Measurements from ENCODE around the gene CYB5R2. TPM values are rescaled to one million over a fixed set of nuclear protein-coding genes. Genes with fewer than 3 reads are reported as not detected.

Gene CYB5R2
- polyA plus RNA-seq, 2 of the 4 experiments (the other 2 are of a cell fraction) = 2.4 to 6.3 TPM

DNA sequence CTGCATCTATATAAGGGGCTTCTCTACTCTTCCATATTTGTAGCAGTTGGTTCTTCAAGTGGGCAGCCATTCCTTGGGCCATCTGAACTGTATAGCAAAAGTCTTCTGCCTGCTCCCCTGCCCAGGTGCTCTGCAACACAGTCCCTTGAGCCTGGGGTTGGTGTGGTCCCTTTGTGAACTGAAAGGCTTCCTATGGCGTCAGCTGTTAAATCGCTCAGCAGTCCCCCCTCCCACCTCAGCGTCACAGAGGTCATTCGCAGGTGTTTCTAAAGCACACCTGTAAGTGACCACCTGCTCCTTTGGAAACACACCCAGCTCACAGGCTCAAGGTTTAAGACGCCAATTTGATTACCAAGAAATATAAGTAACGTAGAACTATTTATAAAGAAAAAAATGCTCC lies 37.0 kb downstream of the CYB5R2 start:
- FAIRE-seq (no peak), ATAC-seq (no peak), DNase-seq (ENCODE audit: low read depth in 1 of 2, low spot score in 1 of 2) (no peak)
- WGBS (ENCODE audit: missing lambda C conversion rate) = 93% methylated on average over 5 of the region's 6 CpGs
- no peaks in the 10 kb centered on the region for H3K9me3 ChIP-seq
- H3K4me3 ChIP-seq = no peak overlapping the region
- no peak overlapping the region for H3K27ac ChIP-seq
- ChIA-PET CTCF (interaction anchor here (0.6 to 1.9 kb wide), 6 partner anchors 9 to 63 kb away, joined by 3 to 6 read pairs (median 4); no protein-coding TSS in a partner anchor), POLR2A (no interaction called here)
- no peaks in the 10 kb centered on the region for H3K4me1 ChIP-seq
- H3K4me2 ChIP-seq = no peak overlapping the region
- no peak for TF ChIP-seq RAD21 (conservative IDR thresholded peaks at IDR 0.05 in 1 of 2, IDR thresholded peaks at IDR 0.05 in 1 of 2)
- no peak for TF ChIP-seq RFX5 (IDR thresholded peaks at IDR 0.05)
- TF ChIP-seq, protein P1, sequence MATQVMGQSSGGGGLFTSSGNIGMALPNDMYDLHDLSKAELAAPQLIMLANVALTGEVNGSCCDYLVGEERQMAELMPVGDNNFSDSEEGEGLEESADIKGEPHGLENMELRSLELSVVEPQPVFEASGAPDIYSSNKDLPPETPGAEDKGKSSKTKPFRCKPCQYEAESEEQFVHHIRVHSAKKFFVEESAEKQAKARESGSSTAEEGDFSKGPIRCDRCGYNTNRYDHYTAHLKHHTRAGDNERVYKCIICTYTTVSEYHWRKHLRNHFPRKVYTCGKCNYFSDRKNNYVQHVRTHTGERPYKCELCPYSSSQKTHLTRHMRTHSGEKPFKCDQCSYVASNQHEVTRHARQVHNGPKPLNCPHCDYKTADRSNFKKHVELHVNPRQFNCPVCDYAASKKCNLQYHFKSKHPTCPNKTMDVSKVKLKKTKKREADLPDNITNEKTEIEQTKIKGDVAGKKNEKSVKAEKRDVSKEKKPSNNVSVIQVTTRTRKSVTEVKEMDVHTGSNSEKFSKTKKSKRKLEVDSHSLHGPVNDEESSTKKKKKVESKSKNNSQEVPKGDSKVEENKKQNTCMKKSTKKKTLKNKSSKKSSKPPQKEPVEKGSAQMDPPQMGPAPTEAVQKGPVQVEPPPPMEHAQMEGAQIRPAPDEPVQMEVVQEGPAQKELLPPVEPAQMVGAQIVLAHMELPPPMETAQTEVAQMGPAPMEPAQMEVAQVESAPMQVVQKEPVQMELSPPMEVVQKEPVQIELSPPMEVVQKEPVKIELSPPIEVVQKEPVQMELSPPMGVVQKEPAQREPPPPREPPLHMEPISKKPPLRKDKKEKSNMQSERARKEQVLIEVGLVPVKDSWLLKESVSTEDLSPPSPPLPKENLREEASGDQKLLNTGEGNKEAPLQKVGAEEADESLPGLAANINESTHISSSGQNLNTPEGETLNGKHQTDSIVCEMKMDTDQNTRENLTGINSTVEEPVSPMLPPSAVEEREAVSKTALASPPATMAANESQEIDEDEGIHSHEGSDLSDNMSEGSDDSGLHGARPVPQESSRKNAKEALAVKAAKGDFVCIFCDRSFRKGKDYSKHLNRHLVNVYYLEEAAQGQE (IDR thresholded peaks at IDR 0.05) = no peak
- no peak for TF ChIP-seq HDAC2 (IDR thresholded peaks at IDR 0.05)
- no peak for TF ChIP-seq SMC3 (IDR thresholded peaks at IDR 0.05)
- no peak for TF ChIP-seq JUNB (IDR thresholded peaks at IDR 0.05)
- no peak for TF ChIP-seq MAFK (IDR thresholded peaks at IDR 0.05; ENCODE audit: partially characterized antibody)
- TF ChIP-seq, protein P2, sequence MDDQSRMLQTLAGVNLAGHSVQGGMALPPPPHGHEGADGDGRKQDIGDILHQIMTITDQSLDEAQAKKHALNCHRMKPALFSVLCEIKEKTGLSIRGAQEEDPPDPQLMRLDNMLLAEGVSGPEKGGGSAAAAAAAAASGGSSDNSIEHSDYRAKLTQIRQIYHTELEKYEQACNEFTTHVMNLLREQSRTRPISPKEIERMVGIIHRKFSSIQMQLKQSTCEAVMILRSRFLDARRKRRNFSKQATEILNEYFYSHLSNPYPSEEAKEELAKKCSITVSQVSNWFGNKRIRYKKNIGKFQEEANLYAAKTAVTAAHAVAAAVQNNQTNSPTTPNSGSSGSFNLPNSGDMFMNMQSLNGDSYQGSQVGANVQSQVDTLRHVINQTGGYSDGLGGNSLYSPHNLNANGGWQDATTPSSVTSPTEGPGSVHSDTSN (IDR thresholded peaks at IDR 0.05) = no peak
- TF ChIP-seq, protein P3, sequence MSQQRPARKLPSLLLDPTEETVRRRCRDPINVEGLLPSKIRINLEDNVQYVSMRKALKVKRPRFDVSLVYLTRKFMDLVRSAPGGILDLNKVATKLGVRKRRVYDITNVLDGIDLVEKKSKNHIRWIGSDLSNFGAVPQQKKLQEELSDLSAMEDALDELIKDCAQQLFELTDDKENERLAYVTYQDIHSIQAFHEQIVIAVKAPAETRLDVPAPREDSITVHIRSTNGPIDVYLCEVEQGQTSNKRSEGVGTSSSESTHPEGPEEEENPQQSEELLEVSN (IDR thresholded peaks at IDR 0.05; ENCODE audit: borderline replicate concordance, low read depth) = no peak
- TF ChIP-seq, protein P4, sequence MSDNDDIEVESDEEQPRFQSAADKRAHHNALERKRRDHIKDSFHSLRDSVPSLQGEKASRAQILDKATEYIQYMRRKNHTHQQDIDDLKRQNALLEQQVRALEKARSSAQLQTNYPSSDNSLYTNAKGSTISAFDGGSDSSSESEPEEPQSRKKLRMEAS (IDR thresholded peaks at IDR 0.05) = no peak
- no peak for TF ChIP-seq CBX8 (IDR thresholded peaks at IDR 0.05)
- TF ChIP-seq MAZ (IDR thresholded peaks at IDR 0.05; ENCODE audit: borderline replicate concordance, low read depth, low read length) = no peak
- no peak for TF ChIP-seq CHD4 (IDR thresholded peaks at IDR 0.05; ENCODE audit: borderline replicate concordance)

DNA sequence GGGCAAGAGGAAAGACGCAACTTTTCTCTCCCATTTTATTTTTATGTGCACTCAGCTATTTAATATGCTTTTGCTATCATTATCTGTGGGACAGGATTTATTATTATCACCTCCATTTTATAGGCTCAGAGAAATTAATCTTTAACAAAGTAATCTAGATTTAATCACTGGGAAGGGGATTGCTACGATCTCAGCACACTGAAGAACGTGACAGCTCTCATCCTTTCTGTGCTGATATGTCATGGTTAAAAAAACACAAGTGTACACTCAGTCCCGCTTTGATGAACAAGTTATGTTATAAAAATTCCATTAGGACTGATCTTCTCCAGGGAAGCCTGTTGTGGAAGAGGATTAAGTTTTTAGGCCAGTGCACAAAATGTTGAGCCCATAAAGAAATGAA lies 37.6 kb downstream of the CYB5R2 start:
- ATAC-seq (no peak), DNase-seq (ENCODE audit: low read depth in 1 of 2, low spot score in 1 of 2) (no peak), FAIRE-seq (no peak)
- Histone ChIP-seq H3K4me2 (no peak overlapping the region), H3K27ac (no peak overlapping the region), H3K4me1 (no peaks in the 10 kb centered on the region), H3K9me3 (no peaks in the 10 kb centered on the region), H3K4me3 (no peak overlapping the region)
- ChIA-PET CTCF (interaction anchor here (0.8 to 1.6 kb wide), 2 partner anchors 8 to 64 kb away, joined by 3 to 7 read pairs; no protein-coding TSS in a partner anchor), POLR2A (no interaction called here)
- WGBS (ENCODE audit: missing lambda C conversion rate) = 86% methylated on average over 4 of the region's 4 CpGs
- TF ChIP-seq MAFK (IDR thresholded peaks at IDR 0.05; ENCODE audit: partially characterized antibody) = peak; percentile 41
- TF ChIP-seq, protein P5, sequence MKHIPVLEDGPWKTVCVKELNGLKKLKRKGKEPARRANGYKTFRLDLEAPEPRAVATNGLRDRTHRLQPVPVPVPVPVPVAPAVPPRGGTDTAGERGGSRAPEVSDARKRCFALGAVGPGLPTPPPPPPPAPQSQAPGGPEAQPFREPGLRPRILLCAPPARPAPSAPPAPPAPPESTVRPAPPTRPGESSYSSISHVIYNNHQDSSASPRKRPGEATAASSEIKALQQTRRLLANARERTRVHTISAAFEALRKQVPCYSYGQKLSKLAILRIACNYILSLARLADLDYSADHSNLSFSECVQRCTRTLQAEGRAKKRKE (CRISPR knock-in tag; IDR thresholded peaks at IDR 0.05; ENCODE audit: low read depth) = no peak

DNA sequence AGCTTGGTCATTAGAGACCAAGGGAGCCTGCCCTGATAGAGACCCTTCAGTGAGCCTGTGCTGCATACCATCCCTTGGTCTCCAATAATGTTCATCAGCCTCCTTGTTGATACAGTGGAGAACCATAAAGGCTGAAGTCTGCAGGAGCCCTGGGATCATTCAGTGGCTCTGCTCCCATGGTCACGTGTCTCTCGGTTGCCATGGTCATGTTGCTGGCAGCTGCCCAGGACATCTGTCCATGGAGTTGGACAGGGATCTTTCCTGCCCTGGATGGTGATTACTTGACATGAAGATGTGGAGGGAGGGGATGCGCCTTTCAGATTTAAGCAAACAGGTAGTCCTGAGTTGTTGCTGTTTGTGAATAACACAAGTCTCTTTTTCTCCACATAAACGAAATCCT lies 38.2 kb downstream of the CYB5R2 start:
- POLR2A ChIA-PET = no interaction called here
- Histone ChIP-seq H3K4me3 (no peak overlapping the region), H3K4me1 (no peaks in the 10 kb centered on the region), H3K9me3 (no peaks in the 10 kb centered on the region), H3K4me2 (no peak overlapping the region), H3K27ac (no peak overlapping the region)
- no peak for DNase-seq (ENCODE audit: low read depth in 1 of 2, low spot score in 1 of 2)
- WGBS (ENCODE audit: missing lambda C conversion rate) = 79% methylated on average over 4 of the region's 4 CpGs
- CTCF ChIA-PET = interaction anchor here (1.6 kb wide), 1 partner anchor 63 kb away, joined by 7 read pairs; no protein-coding TSS in a partner anchor
- TF ChIP-seq, protein P3 (IDR thresholded peaks at IDR 0.05; ENCODE audit: borderline replicate concordance, low read depth) = no peak
- TF ChIP-seq, protein P2 (IDR thresholded peaks at IDR 0.05) = no peak
- TF ChIP-seq, protein P6, sequence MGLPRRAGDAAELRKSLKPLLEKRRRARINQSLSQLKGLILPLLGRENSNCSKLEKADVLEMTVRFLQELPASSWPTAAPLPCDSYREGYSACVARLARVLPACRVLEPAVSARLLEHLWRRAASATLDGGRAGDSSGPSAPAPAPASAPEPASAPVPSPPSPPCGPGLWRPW (IDR thresholded peaks at IDR 0.05) = no peak
- ATAC-seq = no peak
- FAIRE-seq = no peak

Measured in A549 (cell line).